Neuronal stem cell (in vitro differentiated cells): ENCODE data around the gene MAPKAP1.

Experiments used
- DNase-seq: peaks from one replicate; pipeline ENCODE4 v3.0.0-alpha.2; 2013; ENCODE audit warnings: low spot score
- H2AFZ ChIP-seq: one replicate; pipeline ENCODE4 v1.6.1; 2013; ENCODE audit warnings: mild to moderate bottlenecking, low read length, inconsistent platforms
- H2AK5ac ChIP-seq: 2 replicates; pipeline ENCODE4 v1.6.1; 2013; ENCODE audit warnings: low read depth, mild to moderate bottlenecking, inconsistent platforms, low read length, moderate library complexity, mixed read lengths
- H2BK120ac ChIP-seq: 2 replicates; pipeline ENCODE4 v1.6.1; 2013; ENCODE audit warnings: low read depth, mild to moderate bottlenecking, inconsistent platforms, low read length, moderate library complexity, mixed read lengths
- H2BK12ac ChIP-seq: one replicate; pipeline ENCODE4 v1.6.1; 2013; ENCODE audit warnings: low read length, inconsistent platforms
- H2BK15ac ChIP-seq: 2 replicates; pipeline ENCODE4 v1.6.1; 2013; ENCODE audit warnings: mild to moderate bottlenecking, low read length, inconsistent platforms, mixed read lengths
- H2BK5ac ChIP-seq: one replicate; pipeline ENCODE4 v1.6.1; 2013; ENCODE audit warnings: inconsistent platforms, mild to moderate bottlenecking, low read length, moderate library complexity
- H3K14ac ChIP-seq: one replicate; pipeline ENCODE4 v1.6.1; 2013; ENCODE audit warnings: low read length, inconsistent platforms
- H3K18ac ChIP-seq: 2 replicates; pipeline ENCODE4 v1.6.1; 2013; ENCODE audit warnings: low read length, inconsistent platforms
- H3K23ac ChIP-seq: 2 replicates; pipeline ENCODE4 v1.6.1; 2013; ENCODE audit warnings: low read depth, mild to moderate bottlenecking, mixed read lengths, low read length, inconsistent platforms; ENCODE audit not compliant: poor library complexity
- H3K27ac ChIP-seq: replicated peaks from 3 replicates; pipeline ENCODE4 v1.5.1; 2013; ENCODE audit warnings: low read length, inconsistent platforms
- H3K27me3 ChIP-seq, 3 experiments: 2 replicates each; pipeline ENCODE4 v1.6.1; 2013; ENCODE audit warnings: low read length in 3 of 3, mild to moderate bottlenecking in 2 of 3, inconsistent platforms in 1 of 3, low read depth in 1 of 3, mixed read lengths in 1 of 3, moderate library complexity in 1 of 3; ENCODE audit not compliant: control insufficient read depth in 3 of 3, insufficient read depth in 3 of 3
- H3K36me3 ChIP-seq, 2 donors: replicated peaks in 1 of 2; 2 replicates each; pipeline ENCODE4 v1.6.1; 2013; ENCODE audit warnings: low read length in 2 of 2; ENCODE audit not compliant: control insufficient read depth in 2 of 2, insufficient read depth in 2 of 2
- H3K4ac ChIP-seq: 2 replicates; pipeline ENCODE4 v1.6.1; 2013; ENCODE audit warnings: inconsistent platforms, mild to moderate bottlenecking, low read length, moderate library complexity
- H3K4me1 ChIP-seq, 2 donors: 1 replicate in 1 of 2; 2 replicates in 1 of 2; pipeline ENCODE4 v1.6.1; 2013; ENCODE audit warnings: low read length in 2 of 2, low read depth in 1 of 2; ENCODE audit not compliant: control insufficient read depth in 2 of 2, insufficient read depth in 1 of 2
- H3K4me2 ChIP-seq: one replicate; pipeline ENCODE4 v1.6.1; 2013; ENCODE audit warnings: mild to moderate bottlenecking, low read length, inconsistent platforms; ENCODE audit not compliant: insufficient read depth, poor library complexity, severe bottlenecking
- H3K4me3 ChIP-seq, 2 donors: 2 replicates each; pipeline ENCODE4 v1.5.1; 2013; ENCODE audit warnings: low read length in 2 of 2, mild to moderate bottlenecking in 2 of 2, inconsistent platforms in 1 of 2, moderate library complexity in 1 of 2
- H3K79me1 ChIP-seq: one replicate; pipeline ENCODE4 v1.6.1; 2013; ENCODE audit warnings: low read depth, mild to moderate bottlenecking, inconsistent platforms, low read length, moderate library complexity
- H3K9ac ChIP-seq: one replicate; pipeline ENCODE4 v1.6.1; 2013; ENCODE audit warnings: mild to moderate bottlenecking, low read depth, low read length, inconsistent platforms; ENCODE audit not compliant: poor library complexity
- H3K9me3 ChIP-seq, 2 donors: replicated peaks in 1 of 2; 2 replicates each; pipeline versions ENCODE3 to v1.6.1; 2013; ENCODE audit warnings: low read length in 2 of 2, mild to moderate bottlenecking in 2 of 2, inconsistent platforms in 1 of 2, low read depth in 1 of 2, mixed read lengths in 1 of 2, moderate library complexity in 1 of 2; ENCODE audit not compliant: control insufficient read depth in 2 of 2, insufficient read depth in 1 of 2
- H4K8ac ChIP-seq: one replicate; pipeline ENCODE4 v1.6.1; 2013; ENCODE audit warnings: low read depth, mild to moderate bottlenecking, inconsistent platforms, low read length, moderate library complexity
- H4K91ac ChIP-seq: one replicate; pipeline ENCODE4 v1.6.1; 2013; ENCODE audit warnings: low read length, low read depth, mild to moderate bottlenecking, inconsistent platforms; ENCODE audit not compliant: poor library complexity
- WGBS, 2 donors: extraction: QIAGEN DNeasy Blood & Tissue Kit; methylation state at CpG; one replicate each; pipeline ENCODE4 v1.1.7; 2013; ENCODE audit warnings: missing lambda C conversion rate in 2 of 2, mixed read lengths in 1 of 2; ENCODE audit not compliant: insufficient read length in 2 of 2, insufficient replicate concordance in 1 of 2; ENCODE audit errors: extremely low coverage in 2 of 2; 5-methylcytosine and 5-hydroxymethylcytosine counted together

Gene MAPKAP1

DNA sequence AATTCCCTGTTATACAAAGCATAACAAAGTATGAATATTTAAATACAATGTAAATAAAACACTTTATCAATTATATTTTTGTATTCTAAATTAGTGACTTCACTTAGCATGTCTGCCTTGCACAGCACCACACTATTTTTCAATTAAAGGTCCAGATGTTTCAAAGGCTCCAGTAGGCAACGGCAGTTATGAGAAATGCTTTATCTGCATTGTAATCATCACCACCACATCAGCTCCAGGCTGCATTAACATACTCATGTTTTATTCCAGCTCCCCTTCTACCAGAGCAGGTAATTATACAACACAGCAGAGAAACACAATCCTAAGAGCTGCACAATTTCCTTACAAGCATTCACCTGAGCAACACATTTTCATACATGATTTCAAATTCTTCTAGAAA, 102.8 kb downstream of the MAPKAP1 start:
- no peak overlapping the region for H3K23ac ChIP-seq
- no peak overlapping the region for H2BK5ac ChIP-seq
- H3K4ac ChIP-seq = no peak overlapping the region
- H2BK120ac ChIP-seq = no peak overlapping the region
- H3K4me1 ChIP-seq = peaks cover 8 to 14% of the 10 kb centered on the region in 2 donors
- H3K9me3 ChIP-seq = no peaks in the 10 kb centered on the region
- H2AFZ ChIP-seq = no peak overlapping the region
- H3K27ac ChIP-seq = no peak overlapping the region
- no peak overlapping the region for H3K18ac ChIP-seq
- H2BK12ac ChIP-seq = no peak overlapping the region
- H4K8ac ChIP-seq = no peak overlapping the region
- DNase-seq = no peak
- H3K14ac ChIP-seq = no peak overlapping the region
- no peak overlapping the region for H3K9ac ChIP-seq
- H3K4me2 ChIP-seq = no peak overlapping the region
- H3K27me3 ChIP-seq = no peaks in the 10 kb centered on the region
- H4K91ac ChIP-seq = no peak overlapping the region
- H2AK5ac ChIP-seq = no peak overlapping the region
- no peak overlapping the region for H2BK15ac ChIP-seq
- H3K79me1 ChIP-seq = no peaks in the 10 kb centered on the region
- WGBS, 2 donors = no CpG with 5 or more reads among the region's 1 CpG
- H3K36me3 ChIP-seq = no peaks in the 10 kb centered on the region
- H3K4me3 ChIP-seq = no peak overlapping the region

- H3K27ac ChIP-seq = no peak overlapping the region
- WGBS, 2 donors = no CpG with 5 or more reads among the region's 4 CpGs
- no peak overlapping the region for H3K4me3 ChIP-seq
Measured at GRCh38 chr9:125603478-125604021, 103.5 kb downstream of the MAPKAP1 start.

GRCh38 chr9:125601961-125602360, 105.0 kb downstream of the MAPKAP1 start:
- Histone ChIP-seq H4K8ac (no peak overlapping the region), H2AFZ (no peak overlapping the region), H3K79me1 (no peaks in the 10 kb centered on the region), H2BK15ac (no peak overlapping the region), H2AK5ac (no peak overlapping the region), H3K14ac (no peak overlapping the region), H3K4me2 (no peak overlapping the region), H4K91ac (no peak overlapping the region), H3K27ac (no peak overlapping the region), H3K9me3 (no peaks in the 10 kb centered on the region), H3K4me3 (no peak overlapping the region), H3K4me1 (peaks cover 4 to 11% of the 10 kb centered on the region in 2 donors), H3K4ac (no peak overlapping the region), H3K36me3 (no peaks in the 10 kb centered on the region), H3K9ac (no peak overlapping the region), H3K27me3 (no peaks in the 10 kb centered on the region), H2BK120ac (no peak overlapping the region), H2BK5ac (no peak overlapping the region), H3K18ac (no peak overlapping the region), H2BK12ac (no peak overlapping the region), H3K23ac (no peak overlapping the region)
- no peak for DNase-seq
- WGBS, 2 donors = no CpG with 5 or more reads among the region's 7 CpGs

More at GRCh38 chr9:125603478-125604021, 103.5 kb downstream of the MAPKAP1 start:
- Histone ChIP-seq H3K36me3 (no peaks in the 10 kb centered on the region), H2BK5ac (no peak overlapping the region), H3K14ac (no peak overlapping the region), H3K9me3 (no peaks in the 10 kb centered on the region), H3K27me3 (no peaks in the 10 kb centered on the region), H3K4me2 (no peak overlapping the region), H3K4me1 (peaks cover 5 to 13% of the 10 kb centered on the region in 2 donors), H2AK5ac (no peak overlapping the region), H2BK120ac (no peak overlapping the region), H4K8ac (no peak overlapping the region), H3K9ac (no peak overlapping the region), H4K91ac (no peak overlapping the region), H3K23ac (no peak overlapping the region), H2BK15ac (no peak overlapping the region), H3K79me1 (no peaks in the 10 kb centered on the region), H2AFZ (no peak overlapping the region), H3K18ac (no peak overlapping the region), H2BK12ac (no peak overlapping the region), H3K4ac (no peak overlapping the region)
- no peak for DNase-seq

DNA sequence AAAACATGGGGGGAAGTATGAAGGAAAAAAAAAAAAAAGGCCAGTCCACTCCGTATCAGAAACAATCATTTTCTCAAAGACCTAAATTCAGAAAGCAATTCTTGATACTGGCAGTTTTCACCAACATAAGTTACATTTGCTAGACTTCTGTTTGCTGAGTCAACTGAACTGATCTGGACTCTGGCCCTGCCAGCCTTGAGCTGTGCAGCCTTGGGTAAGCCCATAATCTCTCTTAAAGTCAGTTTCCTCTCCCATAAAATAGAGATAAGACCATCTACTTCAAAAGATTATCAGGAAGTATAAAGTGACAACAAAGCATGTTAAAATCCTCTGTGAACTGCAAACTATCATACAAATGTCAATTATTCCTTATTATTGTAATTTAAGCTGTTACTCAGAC, 106.8 kb downstream of the MAPKAP1 start:
- Histone ChIP-seq H3K9me3 (no peaks in the 10 kb centered on the region), H3K4me1 (peaks cover 0 to 3% of the 10 kb centered on the region in 2 donors), H3K27ac (no peak overlapping the region), H2AFZ (no peak overlapping the region), H3K18ac (no peak overlapping the region), H3K4me2 (no peak overlapping the region), H3K23ac (no peak overlapping the region), H2AK5ac (no peak overlapping the region), H3K9ac (no peak overlapping the region), H3K4me3 (no peak overlapping the region), H3K36me3 (no peaks in the 10 kb centered on the region), H3K4ac (no peak overlapping the region), H2BK15ac (no peak overlapping the region), H4K91ac (no peak overlapping the region), H2BK12ac (no peak overlapping the region), H4K8ac (no peak overlapping the region), H2BK5ac (no peak overlapping the region), H2BK120ac (no peak overlapping the region), H3K27me3 (no peaks in the 10 kb centered on the region), H3K79me1 (no peaks in the 10 kb centered on the region), H3K14ac (no peak overlapping the region)
- DNase-seq = no peak
- WGBS, 2 donors = no CpG with 5 or more reads among the region's 1 CpG
